Natural killer cell (primary cell): ENCODE data around the gene GAN. TPM values are rescaled to one million over a fixed set of nuclear protein-coding genes. Genes with fewer than 3 reads are reported as not detected.

ENCODE experiments used
- ATAC-seq, 3 donors: fragments of 150-1000 bp in 2 of 3; fragments of 200-7000 bp in 1 of 3; cut with Tn5 transposase; 1 replicate in 1 of 3; 2 replicates in 2 of 3; pipeline ENCODE4 v1.10.0; 2021; ENCODE audit warnings: mild to moderate bottlenecking in 2 of 3, moderate library complexity in 2 of 3
- DNase-seq, 2 donors: peaks; one replicate each; pipeline versions ENCODE4 v3.0.0 to v3.0.0-alpha.2; 2013 to 2021; ENCODE audit warnings: mixed read lengths in 1 of 2
- H3K27ac ChIP-seq: one replicate; pipeline ENCODE4 v1.5.1; 2013; ENCODE audit warnings: mild to moderate bottlenecking, low read length
- H3K27me3 ChIP-seq: one replicate; pipeline ENCODE4 v1.6.1; 2013; ENCODE audit warnings: low read length; ENCODE audit not compliant: control insufficient read depth, insufficient read depth
- H3K36me3 ChIP-seq: one replicate; pipeline ENCODE4 v1.6.1; 2013; ENCODE audit warnings: low read length; ENCODE audit not compliant: control insufficient read depth, insufficient read depth
- H3K4me1 ChIP-seq: one replicate; pipeline ENCODE4 v1.6.1; 2013; ENCODE audit warnings: low read length; ENCODE audit not compliant: control insufficient read depth, insufficient read depth
- H3K4me3 ChIP-seq: one replicate; pipeline ENCODE4 v1.5.1; 2013; ENCODE audit warnings: low read length
- H3K9me3 ChIP-seq: one replicate; pipeline ENCODE4 v1.6.1; 2013; ENCODE audit warnings: low read length; ENCODE audit not compliant: control insufficient read depth, insufficient read depth
- H3K27ac Mint-ChIP-seq, 2 donors: one replicate each; pipeline ENCODE4 v1.8.0; 2022; ENCODE audit warnings: mild to moderate bottlenecking in 2 of 2, mixed read lengths in 2 of 2, moderate library complexity in 1 of 2
- H3K27me3 Mint-ChIP-seq, 2 donors: one replicate each; pipeline ENCODE4 v1.8.0; 2022; ENCODE audit warnings: low read depth in 2 of 2, mixed read lengths in 2 of 2
- H3K36me3 Mint-ChIP-seq: one replicate; pipeline ENCODE4 v1.8.0; 2022; ENCODE audit warnings: mixed read lengths
- H3K4me1 Mint-ChIP-seq, 2 donors: one replicate each; pipeline ENCODE4 v1.8.0; 2022; ENCODE audit warnings: mixed read lengths in 2 of 2
- H3K4me3 Mint-ChIP-seq: one replicate; pipeline ENCODE4 v1.8.0; 2022; ENCODE audit warnings: mild to moderate bottlenecking, moderate library complexity, mixed read lengths
- H3K9me3 Mint-ChIP-seq, 2 donors: one replicate each; pipeline ENCODE4 v1.8.0; 2022; ENCODE audit warnings: mixed read lengths in 2 of 2
- WGBS: methylation state at CpG from one replicate; pipeline ENCODE4 v1.1.7; 2013; ENCODE audit warnings: missing lambda C conversion rate; ENCODE audit not compliant: insufficient coverage; 5-methylcytosine and 5-hydroxymethylcytosine counted together
- intact Hi-C: fragments of 100-400 bp; cut with micrococcal nuclease; formaldehyde crosslinking; loops from one replicate; pipeline ENCODE4 v1.14.2; 2022
- total RNA-seq, 4 donors: library from RNA; stranded (reverse); fragments of 120-200 nt in 1 of 4; gene quantifications; one replicate each; pipeline versions ENCODE4 v1.2.3 to v1.2.4, GENCODE V29; 2013 to 2022
- TF ChIP-seq, protein P1 (sequence below): fragments of 200-600 bp; IDR thresholded peaks from one replicate; pipeline ENCODE4 v1.8.0; 2022; ENCODE audit warnings: antibody characterized with exemption

The GAN gene
- total RNA-seq, 3 donors from 2014 or later (not counting 1 experiment from before 2014, with no cell fraction given) = 5.9 to 9.9 (median 7.3) TPM

DNA sequence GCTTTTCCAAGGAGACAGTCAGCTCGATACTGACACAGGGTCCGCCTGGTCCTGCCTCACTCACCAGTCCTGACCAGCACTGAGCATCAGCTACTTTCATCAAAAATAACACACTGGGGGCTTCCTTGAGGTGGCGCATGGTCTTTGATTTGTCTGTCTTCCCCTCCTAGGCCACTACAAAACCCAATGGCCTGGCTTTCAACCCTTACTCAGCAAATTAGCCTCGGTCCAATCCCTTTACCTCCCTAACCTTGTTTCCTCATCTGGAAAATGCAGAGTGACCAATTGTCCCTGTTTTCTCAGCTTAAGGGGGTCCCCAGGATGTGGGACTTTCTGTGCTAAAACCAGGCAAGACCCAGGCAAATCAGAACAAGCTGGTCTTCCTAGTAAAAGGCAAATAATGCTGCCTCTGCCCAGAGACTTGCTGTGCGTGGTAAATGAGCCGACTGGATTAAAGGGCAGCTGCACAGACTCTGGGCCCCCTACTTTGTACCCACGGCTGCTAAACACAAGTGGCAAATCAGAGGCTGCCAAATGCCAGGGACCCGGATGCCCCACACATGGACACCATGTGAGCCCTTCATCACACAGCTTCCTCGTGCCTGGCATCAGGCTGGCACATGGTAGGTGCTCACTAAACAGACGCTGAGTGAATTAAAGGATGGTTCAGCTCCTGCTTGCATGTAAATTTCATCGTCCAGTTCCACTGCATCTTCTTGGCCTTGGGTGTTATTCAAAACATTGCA lies 98.7 kb downstream of the GAN start:
- no peaks in the 10 kb centered on the region for H3K4me1 ChIP-seq
- H3K9me3 ChIP-seq = no peaks in the 10 kb centered on the region
- H3K27me3 Mint-ChIP-seq = no peaks in the 10 kb centered on the region
- no peaks in the 10 kb centered on the region for H3K27me3 ChIP-seq
- no peaks in the 10 kb centered on the region for H3K36me3 ChIP-seq
- H3K4me3 ChIP-seq = no peak overlapping the region
- no peaks in the 10 kb centered on the region for H3K9me3 Mint-ChIP-seq
- no peak overlapping the region for H3K27ac Mint-ChIP-seq
- ATAC-seq = no peak
- TF ChIP-seq, protein P1, sequence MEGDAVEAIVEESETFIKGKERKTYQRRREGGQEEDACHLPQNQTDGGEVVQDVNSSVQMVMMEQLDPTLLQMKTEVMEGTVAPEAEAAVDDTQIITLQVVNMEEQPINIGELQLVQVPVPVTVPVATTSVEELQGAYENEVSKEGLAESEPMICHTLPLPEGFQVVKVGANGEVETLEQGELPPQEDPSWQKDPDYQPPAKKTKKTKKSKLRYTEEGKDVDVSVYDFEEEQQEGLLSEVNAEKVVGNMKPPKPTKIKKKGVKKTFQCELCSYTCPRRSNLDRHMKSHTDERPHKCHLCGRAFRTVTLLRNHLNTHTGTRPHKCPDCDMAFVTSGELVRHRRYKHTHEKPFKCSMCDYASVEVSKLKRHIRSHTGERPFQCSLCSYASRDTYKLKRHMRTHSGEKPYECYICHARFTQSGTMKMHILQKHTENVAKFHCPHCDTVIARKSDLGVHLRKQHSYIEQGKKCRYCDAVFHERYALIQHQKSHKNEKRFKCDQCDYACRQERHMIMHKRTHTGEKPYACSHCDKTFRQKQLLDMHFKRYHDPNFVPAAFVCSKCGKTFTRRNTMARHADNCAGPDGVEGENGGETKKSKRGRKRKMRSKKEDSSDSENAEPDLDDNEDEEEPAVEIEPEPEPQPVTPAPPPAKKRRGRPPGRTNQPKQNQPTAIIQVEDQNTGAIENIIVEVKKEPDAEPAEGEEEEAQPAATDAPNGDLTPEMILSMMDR = no peak
- H3K27ac ChIP-seq = no peak overlapping the region
- H3K4me1 Mint-ChIP-seq = no peaks in the 10 kb centered on the region
- WGBS = 87% methylated on average over 11 of the region's 11 CpGs
- DNase-seq = no peak
- intact Hi-C loops = no loop called here
- H3K36me3 Mint-ChIP-seq = no peaks in the 10 kb centered on the region
- no peak overlapping the region for H3K4me3 Mint-ChIP-seq

DNA sequence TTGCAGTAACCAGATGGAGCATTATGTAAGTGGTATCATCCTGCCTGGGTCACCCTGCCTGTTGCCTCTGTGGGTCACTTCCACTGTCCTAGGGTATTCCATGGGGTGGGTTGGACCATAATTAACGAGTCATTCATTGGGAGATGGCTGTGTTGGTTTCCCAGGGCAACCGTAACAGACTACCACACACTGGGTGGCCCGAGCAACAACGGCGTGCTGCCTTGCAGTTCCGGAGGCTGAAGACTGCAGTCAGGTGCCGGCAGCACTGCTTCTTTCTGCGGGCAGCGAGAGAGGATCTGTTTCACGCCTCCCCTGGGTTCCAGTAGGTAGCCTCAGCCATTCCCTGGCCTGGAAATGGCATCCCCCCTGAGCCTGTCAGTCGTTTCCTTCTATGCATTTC lies 101.0 kb downstream of the GAN start:
- ATAC-seq (no peak), DNase-seq (no peak)
- intact Hi-C loops = no loop called here
- TF ChIP-seq, protein P1 = no peak
- H3K9me3 ChIP-seq = no peaks in the 10 kb centered on the region
- H3K4me3 Mint-ChIP-seq = no peak overlapping the region
- H3K36me3 ChIP-seq = no peaks in the 10 kb centered on the region
- no peak overlapping the region for H3K4me3 ChIP-seq
- H3K27me3 Mint-ChIP-seq = no peaks in the 10 kb centered on the region
- no peak overlapping the region for H3K27ac Mint-ChIP-seq
- H3K9me3 Mint-ChIP-seq = no peaks in the 10 kb centered on the region
- no peak overlapping the region for H3K27ac ChIP-seq
- no peaks in the 10 kb centered on the region for H3K4me1 ChIP-seq
- H3K36me3 Mint-ChIP-seq = no peaks in the 10 kb centered on the region
- H3K4me1 Mint-ChIP-seq = no peaks in the 10 kb centered on the region
- no peaks in the 10 kb centered on the region for H3K27me3 ChIP-seq
- 94% methylated on average over 11 of the region's 11 CpGs for WGBS

DNA sequence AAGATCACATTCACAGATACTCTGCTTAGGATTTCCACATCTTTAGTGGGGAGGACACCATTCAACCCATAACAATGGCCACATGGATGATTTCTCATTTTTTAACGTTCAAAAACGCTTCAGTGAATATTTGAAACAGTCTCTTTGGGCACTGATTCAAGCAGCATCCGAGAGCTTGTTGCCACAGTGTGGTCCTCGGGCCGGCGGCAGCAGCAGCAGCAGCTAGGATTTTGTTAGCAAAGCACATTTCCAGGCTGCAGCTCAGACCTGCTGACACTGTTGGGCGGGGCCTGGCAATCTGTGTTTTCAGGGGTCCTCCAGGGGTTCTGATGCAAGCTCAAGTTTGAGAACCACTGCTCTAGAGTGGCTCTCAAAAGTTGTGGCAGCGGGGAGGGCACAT lies 102.0 kb downstream of the GAN start:
- H3K27ac ChIP-seq = no peak overlapping the region
- TF ChIP-seq, protein P1 = no peak
- ATAC-seq = no peak
- H3K36me3 Mint-ChIP-seq = no peaks in the 10 kb centered on the region
- no peak overlapping the region for H3K4me3 ChIP-seq
- H3K9me3 Mint-ChIP-seq = no peaks in the 10 kb centered on the region
- H3K4me1 Mint-ChIP-seq = no peaks in the 10 kb centered on the region
- H3K4me3 Mint-ChIP-seq = no peak overlapping the region
- DNase-seq = no peak
- peaks cover 0 to 4% of the 10 kb centered on the region in 2 donors for H3K27me3 Mint-ChIP-seq
- no peaks in the 10 kb centered on the region for H3K27me3 ChIP-seq
- WGBS = 93% methylated on average over 8 of the region's 8 CpGs
- H3K27ac Mint-ChIP-seq = no peak overlapping the region
- intact Hi-C loops = no loop called here
- no peaks in the 10 kb centered on the region for H3K4me1 ChIP-seq
- no peaks in the 10 kb centered on the region for H3K36me3 ChIP-seq
- no peaks in the 10 kb centered on the region for H3K9me3 ChIP-seq

DNA sequence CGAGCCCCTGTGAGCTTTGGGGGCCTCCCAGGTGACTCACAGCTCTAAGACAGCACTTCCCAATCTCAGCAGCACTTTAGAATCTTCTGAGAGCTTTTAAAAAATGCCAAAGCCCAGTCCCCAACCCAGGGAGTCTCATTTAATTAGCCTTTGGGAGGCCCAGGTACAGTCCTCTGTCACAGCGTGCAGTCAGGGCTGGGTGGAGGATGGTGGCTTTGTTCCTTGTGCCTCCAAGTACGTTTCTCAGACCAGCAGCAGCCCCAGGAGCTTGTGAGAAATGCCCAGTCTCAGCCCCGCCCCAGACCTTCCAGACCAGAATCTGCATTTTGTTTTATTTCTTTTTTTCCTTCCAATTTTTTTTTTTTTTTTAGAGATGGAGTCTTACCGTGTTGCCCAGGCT lies 102.4 kb downstream of the GAN start:
- no peaks in the 10 kb centered on the region for H3K36me3 Mint-ChIP-seq
- H3K9me3 Mint-ChIP-seq = no peaks in the 10 kb centered on the region
- ATAC-seq = no peak
- H3K27me3 ChIP-seq = no peaks in the 10 kb centered on the region
- no peak overlapping the region for H3K4me3 Mint-ChIP-seq
- TF ChIP-seq, protein P1 = no peak
- H3K27ac ChIP-seq = no peak overlapping the region
- no peak overlapping the region for H3K4me3 ChIP-seq
- intact Hi-C loops = no loop called here
- peaks cover 0 to 4% of the 10 kb centered on the region in 2 donors for H3K27me3 Mint-ChIP-seq
- no peaks in the 10 kb centered on the region for H3K4me1 Mint-ChIP-seq
- H3K9me3 ChIP-seq = no peaks in the 10 kb centered on the region
- no peaks in the 10 kb centered on the region for H3K4me1 ChIP-seq
- DNase-seq = no peak
- no peak overlapping the region for H3K27ac Mint-ChIP-seq
- no peaks in the 10 kb centered on the region for H3K36me3 ChIP-seq
- WGBS = 92% methylated on average over 5 of the region's 5 CpGs
